Heart right ventricle (tissue), 16 donors: ENCODE measurements around the gene DYNC1LI1. TPM values are rescaled to one million over a fixed set of nuclear protein-coding genes. Genes with fewer than 3 reads are reported as not detected.

Experiments used
- ATAC-seq, 8 donors: fragments of 200-7000 bp; cut with Tn5 transposase; one replicate each; pipeline ENCODE4 v1.9.1; 2020; ENCODE audit warnings: mild to moderate bottlenecking in 8 of 8, moderate library complexity in 8 of 8, moderate number of reproducible peaks in 1 of 8
- DNase-seq, 2 donors: peaks; one replicate each; pipeline ENCODE4 v3.0.0-alpha.2; 2020
- H3K27ac ChIP-seq, 10 donors: fragments of 200-600 bp; sonication (generic) in 2 of 10; one replicate each; pipeline versions ENCODE4 v1.5.0 to v1.8.0; 2020 to 2022; ENCODE audit warnings: mild to moderate bottlenecking in 3 of 10
- H3K27me3 ChIP-seq, 7 donors: fragments of 200-600 bp; one replicate each; pipeline ENCODE4 v1.8.0; 2021 to 2022; ENCODE audit warnings: mild to moderate bottlenecking in 2 of 7
- H3K36me3 ChIP-seq, 9 donors: fragments of 200-600 bp; sonication (generic) in 1 of 9; one replicate each; pipeline versions ENCODE4 v1.5.0 to v1.8.0; 2020 to 2022; ENCODE audit warnings: mild to moderate bottlenecking in 2 of 9
- H3K4me1 ChIP-seq, 9 donors: fragments of 200-600 bp; sonication (generic) in 1 of 9; one replicate each; pipeline versions ENCODE4 v1.5.0 to v1.8.0; 2020 to 2022; ENCODE audit warnings: mild to moderate bottlenecking in 4 of 9
- H3K4me3 ChIP-seq, 10 donors: fragments of 200-600 bp; sonication (generic) in 2 of 10; one replicate each; pipeline versions ENCODE4 v1.5.0 to v1.8.0; 2020 to 2022; ENCODE audit warnings: mild to moderate bottlenecking in 7 of 10, moderate library complexity in 2 of 10
- H3K9me3 ChIP-seq, 11 donors: fragments of 200-600 bp in 10 of 11; sonication (generic) in 2 of 11; one replicate each; pipeline versions ENCODE4 v1.5.0 to v1.8.0; 2013 to 2022; ENCODE audit warnings: mild to moderate bottlenecking in 2 of 11, control low read depth in 1 of 11, moderate library complexity in 1 of 11
- WGBS, 2 donors: extraction: QIAGEN DNeasy Blood & Tissue Kit; methylation state at CpG; one replicate each; pipeline ENCODE4 v1.1.7; 2013; ENCODE audit warnings: inconsistent platforms in 1 of 2; 5-methylcytosine and 5-hydroxymethylcytosine counted together
- intact Hi-C, 10 donors: fragments of 100-400 bp; cut with DNase I; formaldehyde crosslinking; loops; one replicate each; pipeline versions ENCODE4 v1.11.1 to v1.14.2; 2022
- polyA plus RNA-seq, 2 donors: library from polyadenylated mRNA; stranded (reverse); fragments of 200-250 nt; gene quantifications; one replicate each; pipeline ENCODE4 v1.2.3, GENCODE V29; 2013
- total RNA-seq, 10 donors: library from RNA; stranded (reverse); fragmentation: NEBNext Ultra II Directional in 3 of 10; extraction: Animal tissue kit (Norgen Biotek cat#: 25700) in 3 of 10; gene quantifications; one replicate each; pipeline versions ENCODE4 v1.2.1 to v1.2.4, GENCODE V29; 2021 to 2023
- TF ChIP-seq, protein P1 (sequence below), 9 donors: fragments of 200-600 bp; sonication (generic) in 2 of 9; IDR thresholded peaks; one replicate each; pipeline versions ENCODE4 v1.5.0 to v1.8.0; 2021 to 2022; ENCODE audit warnings: antibody characterized with exemption in 9 of 9, mild to moderate bottlenecking in 5 of 9, moderate library complexity in 1 of 9
- donor health status: Arrhythmogenic right ventricular cardiomyopathy.
- donor health status: ischemic (EF 13 %, LVEDD 7.1; RV severe dilation, severe dysfunction).
- donor health status: healthy with polysubstance abuse.
- donor health status: DM: no; HTN: yes; CAD: no.
- donor health status: DM: no; HTN: no; CAD: no.
- donor health status: ischemic (EF 25% LVEDD 6.9; RV normal size, moderate dysfunction).
- donor health status: ischemic (EF 25% LVEDD 5.7; RV mildly dilated, moderate dysfunction).
- donor health status: healthy.
- donor health status: DM: yes; HTN: yes; CAD: no.
- donor health status: Ischemic cardiomyopathy.
- donor health status: ischemic (EF 35%, LVEDD 5.7; RV mildly dilated, moderate dysfunction).
- donor health status: nonischemic (EF 11% LVEDD 7.7; RV severe dilation, severe dysfunction).
- donor health status: DM: yes; HTN: yes; CAD: no.
- donor health status: PGD.
- donor health status: ischemic (EF 29% LVEDD 5.4; RV normal size, mild dysfunction).
- donor health status: nonischemic (EF 23%, LVEDD 6.1; RV moderate dilation, normal function).

The DYNC1LI1 gene
- total and polyA plus RNA-seq, 12 donors, result 23.4 to 69.9 (median 52.4) TPM

DNA sequence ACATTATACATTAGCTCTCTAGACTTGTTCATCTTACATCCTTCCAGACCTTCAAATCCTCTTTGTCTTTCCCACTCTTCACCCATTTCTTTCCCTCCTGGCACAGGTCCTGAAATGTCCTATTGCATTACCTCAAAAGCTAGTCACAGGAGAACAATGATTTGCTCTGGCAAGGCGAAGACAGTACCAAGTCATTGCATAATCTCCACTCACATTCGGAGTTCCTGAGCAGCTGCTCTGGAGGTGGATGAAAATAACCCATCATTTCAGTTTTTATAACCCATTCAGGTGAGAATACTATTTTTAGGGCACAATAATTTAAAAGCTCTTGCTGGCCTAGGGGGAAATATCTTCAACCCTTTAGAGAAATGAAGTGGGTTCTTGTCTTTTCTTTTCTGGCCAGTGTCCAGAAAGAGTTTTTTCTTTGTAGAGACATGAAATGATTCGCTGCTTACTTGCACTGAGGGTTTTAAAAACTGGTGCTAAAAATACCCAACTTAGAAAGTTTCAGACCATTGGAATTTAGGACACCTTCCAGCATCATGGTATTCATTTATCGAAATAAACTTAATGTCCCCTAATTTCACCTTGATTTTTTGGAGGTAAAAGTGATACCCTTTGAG lies 23.4 kb upstream of the DYNC1LI1 start:
- no peak for DNase-seq
- H3K9me3 ChIP-seq, result no peaks in the 10 kb centered on the region
- TF ChIP-seq, protein P1, sequence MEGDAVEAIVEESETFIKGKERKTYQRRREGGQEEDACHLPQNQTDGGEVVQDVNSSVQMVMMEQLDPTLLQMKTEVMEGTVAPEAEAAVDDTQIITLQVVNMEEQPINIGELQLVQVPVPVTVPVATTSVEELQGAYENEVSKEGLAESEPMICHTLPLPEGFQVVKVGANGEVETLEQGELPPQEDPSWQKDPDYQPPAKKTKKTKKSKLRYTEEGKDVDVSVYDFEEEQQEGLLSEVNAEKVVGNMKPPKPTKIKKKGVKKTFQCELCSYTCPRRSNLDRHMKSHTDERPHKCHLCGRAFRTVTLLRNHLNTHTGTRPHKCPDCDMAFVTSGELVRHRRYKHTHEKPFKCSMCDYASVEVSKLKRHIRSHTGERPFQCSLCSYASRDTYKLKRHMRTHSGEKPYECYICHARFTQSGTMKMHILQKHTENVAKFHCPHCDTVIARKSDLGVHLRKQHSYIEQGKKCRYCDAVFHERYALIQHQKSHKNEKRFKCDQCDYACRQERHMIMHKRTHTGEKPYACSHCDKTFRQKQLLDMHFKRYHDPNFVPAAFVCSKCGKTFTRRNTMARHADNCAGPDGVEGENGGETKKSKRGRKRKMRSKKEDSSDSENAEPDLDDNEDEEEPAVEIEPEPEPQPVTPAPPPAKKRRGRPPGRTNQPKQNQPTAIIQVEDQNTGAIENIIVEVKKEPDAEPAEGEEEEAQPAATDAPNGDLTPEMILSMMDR (IDR thresholded peaks at IDR 0.05), result no peak
- no peaks in the 10 kb centered on the region for H3K36me3 ChIP-seq
- no peak overlapping the region for H3K4me3 ChIP-seq
- intact Hi-C loops, result no loop called here
- peaks cover 0 to 47% (median 24%) of the 10 kb centered on the region in 9 donors for H3K4me1 ChIP-seq
- H3K27ac ChIP-seq, result peak overlapping the region in 3 of 10 donors; percentile 25 to 41 (median 26)
- 43 to 53% methylated on average over 4 of the region's 4 CpGs for WGBS, 2 donors
- H3K27me3 ChIP-seq, result no peaks in the 10 kb centered on the region
- peak in 1 of 8 donors; percentile 55 for ATAC-seq

DNA sequence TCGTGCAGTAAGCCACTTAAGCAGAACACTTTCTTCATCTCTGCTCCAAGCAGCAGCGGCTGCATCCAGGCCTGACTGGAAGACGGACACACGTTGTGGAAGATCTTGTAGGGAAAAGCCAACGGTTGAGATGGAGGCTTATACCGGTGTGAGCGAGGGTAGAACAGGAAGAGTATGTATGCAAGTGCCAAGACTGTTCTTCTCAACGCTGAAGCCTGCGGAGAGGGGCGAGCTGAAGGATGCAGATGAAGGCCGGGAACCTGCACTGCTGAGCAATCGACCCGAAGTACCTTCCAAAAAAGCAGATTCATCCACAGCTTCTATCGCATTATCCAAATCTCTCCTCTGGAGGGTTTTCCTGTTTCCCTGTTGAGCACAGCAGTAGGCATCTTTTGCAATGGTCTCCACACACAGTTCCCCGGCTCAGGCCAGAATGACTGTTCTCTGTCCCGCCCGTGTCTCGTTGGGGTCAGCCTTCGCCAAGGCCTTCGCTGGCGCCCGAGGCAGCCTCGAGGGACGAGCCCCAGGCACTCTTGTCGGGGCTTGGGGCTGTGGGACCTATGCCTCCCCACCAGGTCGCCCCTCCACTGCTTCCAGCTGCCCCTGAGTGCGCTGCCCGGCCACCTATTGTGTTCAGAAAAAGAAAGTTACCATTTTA lies 22.2 kb upstream of the DYNC1LI1 start:
- H3K27ac ChIP-seq, result no peak overlapping the region
- peak in 1 of 8 donors; percentile 37 for ATAC-seq
- H3K9me3 ChIP-seq, result no peaks in the 10 kb centered on the region
- H3K4me3 ChIP-seq, result no peak overlapping the region
- no peaks in the 10 kb centered on the region for H3K36me3 ChIP-seq
- intact Hi-C loops, result no loop called here
- DNase-seq, result no peak
- TF ChIP-seq, protein P1 (IDR thresholded peaks at IDR 0.05), result no peak
- H3K4me1 ChIP-seq, result peaks cover 0 to 54% (median 24%) of the 10 kb centered on the region in 9 donors
- 69 to 81% methylated on average over 28 of the region's 28 CpGs for WGBS, 2 donors
- no peaks in the 10 kb centered on the region for H3K27me3 ChIP-seq

- 72 to 76% methylated on average over 2 of the region's 2 CpGs for WGBS, 2 donors
- Histone ChIP-seq H3K4me1 (peaks cover 0 to 45% (median 18%) of the 10 kb centered on the region in 9 donors), H3K27ac (no peak overlapping the region), H3K4me3 (no peak overlapping the region), H3K9me3 (no peaks in the 10 kb centered on the region), H3K36me3 (no peaks in the 10 kb centered on the region), H3K27me3 (no peaks in the 10 kb centered on the region)
- intact Hi-C loops, result no loop called here
- ATAC-seq (peak in 2 of 8 donors; percentile 39 to 45), DNase-seq (no peak)
- TF ChIP-seq, protein P1 (IDR thresholded peaks at IDR 0.05), result no peak
Measured at GRCh38 chr3:32592011-32592410, 21.4 kb upstream of the DYNC1LI1 start.

GRCh38 chr3:32591186-32591585 lies 20.5 kb upstream of the DYNC1LI1 start:
- Histone ChIP-seq H3K36me3 (no peaks in the 10 kb centered on the region), H3K27ac (no peak overlapping the region), H3K27me3 (no peaks in the 10 kb centered on the region), H3K4me1 (peaks cover 0 to 37% (median 10%) of the 10 kb centered on the region in 9 donors), H3K9me3 (no peaks in the 10 kb centered on the region), H3K4me3 (no peak overlapping the region)
- TF ChIP-seq, protein P1 (IDR thresholded peaks at IDR 0.05), result no peak
- ATAC-seq (no peak), DNase-seq (no peak)
- intact Hi-C loops, result no loop called here
- WGBS, 2 donors, result 95 to 96% methylated on average over 4 of the region's 4 CpGs
